OCI-LY7 (cell line): ENCODE measurements around the gene CSPG4. TPM values are rescaled to one million over a fixed set of nuclear protein-coding genes. Genes with fewer than 3 reads are reported as not detected.

Source experiments
- BruUV-seq: library from RNA; stranded (reverse); fragments of 400-500 nt; replicated peaks from 2 replicates; lab custom pipeline; 2021; lab: Mats Ljungman, UMichigan
- CTCF ChIA-PET: fragments of 300-600 bp; sonication (Branson Sonifier 250); formaldehyde crosslinking; loops from one replicate; lab custom pipeline; 2022; ENCODE audit warnings: antibody characterized with exemption; ENCODE audit not compliant: unreplicated experiment; lab: Charles Lee
- POLR2A ChIA-PET: fragments of 300-600 bp; sonication (Branson Sonifier 250); formaldehyde crosslinking; loops from one replicate; lab custom pipeline; 2022; ENCODE audit warnings: antibody characterized with exemption; lab: Charles Lee
- DNase-seq: peaks from one replicate; pipeline ENCODE4 v3.0.0-alpha.2; 2015; ENCODE audit warnings: low spot score
- H2AFZ ChIP-seq: fragments of 200-600 bp; sonication (generic), shearing (Covaris generic); 2 replicates; pipeline ENCODE4 v1.6.1; 2014; ENCODE audit warnings: mild to moderate bottlenecking, antibody characterized with exemption, low read length, moderate library complexity
- H3K27ac ChIP-seq: fragments of 200-600 bp; sonication (generic); 2 replicates; pipeline ENCODE4 v1.5.1; 2014; ENCODE audit warnings: mixed run types, low read depth, mild to moderate bottlenecking, moderate library complexity, low read length, inconsistent platforms; ENCODE audit not compliant: poor library complexity, severe bottlenecking
- H3K36me3 ChIP-seq: fragments of 200-600 bp; sonication (generic); 2 replicates; pipeline ENCODE4 v1.6.1; 2014; ENCODE audit warnings: mild to moderate bottlenecking, antibody characterized with exemption, low read length, moderate library complexity, mixed read lengths; ENCODE audit not compliant: insufficient read depth
- H3K4me1 ChIP-seq: fragments of 200-600 bp; sonication (generic); 2 replicates; pipeline ENCODE4 v1.5.1; 2014; ENCODE audit warnings: mild to moderate bottlenecking, low read length; ENCODE audit not compliant: insufficient read depth, poor library complexity, severe bottlenecking
- H3K4me2 ChIP-seq: fragments of 200-600 bp; sonication (generic); 2 replicates; pipeline ENCODE4 v1.6.1; 2014; ENCODE audit warnings: mild to moderate bottlenecking, low read length
- H3K4me3 ChIP-seq: fragments of 200-600 bp; sonication (generic); 2 replicates; pipeline ENCODE4 v1.5.1; 2014; ENCODE audit warnings: mild to moderate bottlenecking, low read depth, low read length; ENCODE audit not compliant: poor library complexity, severe bottlenecking
- H3K79me2 ChIP-seq: fragments of 200-600 bp; sonication (generic); 2 replicates; pipeline ENCODE4 v1.6.1; 2016; ENCODE audit warnings: low read depth, mild to moderate bottlenecking, low read length, moderate library complexity, mixed read lengths; ENCODE audit not compliant: insufficient read depth
- H3K9me2 ChIP-seq: fragments of 200-600 bp; sonication (generic); 2 replicates; pipeline ENCODE4 v1.6.1; 2016; ENCODE audit warnings: mild to moderate bottlenecking, low read length, mixed read lengths; ENCODE audit not compliant: insufficient read depth
- H3K9me3 ChIP-seq: fragments of 200-600 bp; sonication (generic); 2 replicates; pipeline ENCODE4 v1.6.1; 2014; ENCODE audit warnings: mild to moderate bottlenecking, mixed run types, low read length, mixed read lengths
- H4K20me1 ChIP-seq: fragments of 200-600 bp; sonication (generic); 2 replicates; pipeline ENCODE4 v1.6.1; 2014; ENCODE audit warnings: mild to moderate bottlenecking, antibody characterized with exemption, low read length, moderate library complexity, mixed read lengths; ENCODE audit not compliant: insufficient read depth
- EZH2phosphoT487 ChIP-seq: fragments of 200-600 bp; sonication (generic); IDR thresholded peaks from 2 replicates; pipeline ENCODE4 v1.6.1; 2018; ENCODE audit warnings: low read depth, borderline replicate concordance, mild to moderate bottlenecking, mixed run types, antibody characterized with exemption, low read length, moderate library complexity, mixed read lengths
- intact Hi-C: fragments of 100-400 bp; cut with micrococcal nuclease; formaldehyde crosslinking; loops from one replicate; pipeline ENCODE4 v1.10.0; 2022; ENCODE audit not compliant: unreplicated experiment
- total RNA-seq, 2 experiments: library from RNA; depleted of rRNA in 1 of 2; stranded (reverse); fragments of >200 nt in 1 of 2; shearing (Covaris generic) in 1 of 2; gene quantifications; 2 replicates each; pipeline ENCODE4 v1.2.3, GENCODE V29; 2014 to 2022
- TF ChIP-seq, protein P1 (sequence below): fragments of 200-600 bp; sonication (generic); conservative IDR thresholded peaks from 2 replicates; pipeline ENCODE4 v1.5.1; 2014; ENCODE audit warnings: mild to moderate bottlenecking, antibody characterized with exemption, low read length, moderate library complexity, mixed read lengths

Gene CSPG4
- total RNA-seq, 2 experiments from 2014 or later = not detected

DNA sequence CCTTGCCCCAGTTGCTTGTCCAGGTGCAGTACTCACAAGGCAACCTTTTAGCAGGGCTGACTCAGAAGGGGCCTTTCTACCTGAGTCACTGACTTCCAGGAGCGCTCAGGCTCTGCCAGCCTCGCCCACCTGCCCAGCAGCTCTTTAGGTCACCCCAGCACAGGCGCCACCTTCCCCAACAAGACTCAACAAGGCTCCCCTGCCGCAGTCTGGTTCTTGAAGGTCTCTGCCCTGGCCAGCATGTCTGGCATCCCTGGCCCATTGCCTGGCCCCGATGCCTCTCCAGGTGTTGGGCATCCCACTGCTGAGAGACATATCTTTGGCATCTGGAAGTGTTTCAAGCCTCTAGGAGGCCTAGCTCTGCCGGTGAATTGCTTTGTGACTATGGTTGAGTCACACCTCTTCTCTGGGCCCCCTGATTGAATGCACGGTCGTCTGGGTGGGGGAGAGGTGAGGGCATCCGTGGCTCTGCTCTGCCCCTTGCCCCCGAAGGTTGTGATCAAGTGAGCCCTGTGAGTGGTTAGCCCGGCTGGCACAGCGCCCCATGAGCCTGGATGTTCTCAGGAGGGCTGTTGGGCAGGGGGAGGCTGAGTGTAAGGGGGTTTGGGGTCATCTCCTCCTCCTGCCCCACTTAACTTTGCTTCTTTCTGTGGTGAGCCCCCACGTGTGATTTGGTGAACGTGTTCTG lies 43.3 kb downstream of the CSPG4 start:
- Histone ChIP-seq H2AFZ (no peak overlapping the region), H4K20me1 (no peaks in the 10 kb centered on the region), H3K9me3 (no peaks in the 10 kb centered on the region), H3K4me3 (no peak overlapping the region), H3K4me1 (no peaks in the 10 kb centered on the region), H3K36me3 (no peaks in the 10 kb centered on the region), H3K9me2 (no peaks in the 10 kb centered on the region), H3K4me2 (no peak overlapping the region), H3K27ac (no peak overlapping the region), H3K79me2 (no peaks in the 10 kb centered on the region)
- no TSS peak for BruUV-seq
- intact Hi-C loops = no loop called here
- TF ChIP-seq, protein P1, sequence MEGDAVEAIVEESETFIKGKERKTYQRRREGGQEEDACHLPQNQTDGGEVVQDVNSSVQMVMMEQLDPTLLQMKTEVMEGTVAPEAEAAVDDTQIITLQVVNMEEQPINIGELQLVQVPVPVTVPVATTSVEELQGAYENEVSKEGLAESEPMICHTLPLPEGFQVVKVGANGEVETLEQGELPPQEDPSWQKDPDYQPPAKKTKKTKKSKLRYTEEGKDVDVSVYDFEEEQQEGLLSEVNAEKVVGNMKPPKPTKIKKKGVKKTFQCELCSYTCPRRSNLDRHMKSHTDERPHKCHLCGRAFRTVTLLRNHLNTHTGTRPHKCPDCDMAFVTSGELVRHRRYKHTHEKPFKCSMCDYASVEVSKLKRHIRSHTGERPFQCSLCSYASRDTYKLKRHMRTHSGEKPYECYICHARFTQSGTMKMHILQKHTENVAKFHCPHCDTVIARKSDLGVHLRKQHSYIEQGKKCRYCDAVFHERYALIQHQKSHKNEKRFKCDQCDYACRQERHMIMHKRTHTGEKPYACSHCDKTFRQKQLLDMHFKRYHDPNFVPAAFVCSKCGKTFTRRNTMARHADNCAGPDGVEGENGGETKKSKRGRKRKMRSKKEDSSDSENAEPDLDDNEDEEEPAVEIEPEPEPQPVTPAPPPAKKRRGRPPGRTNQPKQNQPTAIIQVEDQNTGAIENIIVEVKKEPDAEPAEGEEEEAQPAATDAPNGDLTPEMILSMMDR = no peak
- no peak for TF ChIP-seq EZH2phosphoT487
- CTCF ChIA-PET = no interaction called here
- POLR2A ChIA-PET = no interaction called here
- DNase-seq = no peak

DNA sequence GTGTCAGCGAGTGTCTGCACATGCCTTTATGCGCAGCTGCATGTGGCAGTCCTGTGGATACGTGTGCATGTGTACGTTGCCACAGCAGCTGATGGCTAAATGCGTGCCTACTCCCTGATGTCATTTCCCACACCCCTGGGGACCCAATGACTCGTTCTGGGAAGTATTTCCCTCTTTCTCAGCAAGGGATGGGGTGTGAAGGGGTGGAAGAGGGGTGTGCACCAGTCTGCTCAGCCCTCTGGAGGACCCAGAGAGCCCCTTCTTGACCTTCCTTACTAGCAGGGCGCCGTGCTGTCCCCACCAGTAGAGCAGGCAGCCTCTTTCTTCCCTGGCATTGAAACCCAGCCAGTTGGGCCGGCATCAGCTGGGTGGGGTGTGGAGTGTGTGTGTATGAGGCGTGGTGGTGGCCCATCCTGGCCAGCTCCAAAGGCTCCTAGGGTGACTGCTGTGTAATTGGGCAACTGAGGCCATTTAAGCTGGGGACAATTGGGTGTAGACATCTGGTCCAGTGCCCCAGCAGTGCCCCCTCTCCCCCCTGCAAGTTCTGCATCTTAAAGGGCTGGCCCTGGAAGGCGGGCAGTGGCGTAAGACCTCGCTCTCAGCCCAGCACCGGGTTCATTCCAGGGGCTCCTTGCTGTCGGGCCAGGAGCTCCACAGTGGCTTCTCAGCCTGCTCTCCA lies 45.7 kb downstream of the CSPG4 start:
- no peaks in the 10 kb centered on the region for H4K20me1 ChIP-seq
- no peaks in the 10 kb centered on the region for H3K36me3 ChIP-seq
- CTCF ChIA-PET = no interaction called here
- TF ChIP-seq, protein P1 = no peak
- no peak for TF ChIP-seq EZH2phosphoT487
- H3K4me3 ChIP-seq = no peak overlapping the region
- intact Hi-C loops = no loop called here
- H3K4me1 ChIP-seq = no peaks in the 10 kb centered on the region
- no peaks in the 10 kb centered on the region for H3K9me3 ChIP-seq
- H3K9me2 ChIP-seq = no peaks in the 10 kb centered on the region
- no peak overlapping the region for H3K4me2 ChIP-seq
- no peaks in the 10 kb centered on the region for H3K79me2 ChIP-seq
- H2AFZ ChIP-seq = no peak overlapping the region
- DNase-seq = no peak
- no peak overlapping the region for H3K27ac ChIP-seq
- POLR2A ChIA-PET = no interaction called here
- BruUV-seq = no TSS peak

DNA sequence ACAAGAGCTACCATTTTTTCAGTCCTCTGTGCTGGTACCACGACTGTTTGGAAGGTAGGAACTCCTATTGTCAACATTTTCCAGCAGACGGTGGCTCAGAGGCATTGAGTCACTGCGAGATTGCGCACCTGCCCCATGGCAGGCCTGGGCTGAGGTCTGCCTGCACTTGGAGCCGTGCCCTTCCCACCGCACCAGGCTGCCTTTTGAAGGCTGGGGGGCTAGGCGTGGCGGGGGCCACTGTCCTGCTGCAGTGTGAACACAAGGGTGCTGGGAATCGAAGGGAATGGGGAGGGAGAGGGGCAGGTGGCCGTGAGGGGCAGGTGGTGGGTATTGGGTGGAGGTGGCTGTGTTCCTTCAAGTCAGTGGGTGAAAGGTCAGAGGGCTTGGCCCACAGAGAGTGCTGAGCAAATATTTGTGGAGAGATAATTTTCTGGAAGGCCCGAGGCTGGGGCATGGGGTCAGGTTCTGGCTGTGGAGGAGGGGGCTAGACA lies 48.7 kb downstream of the CSPG4 start:
- no peak overlapping the region for H2AFZ ChIP-seq
- DNase-seq = no peak
- ChIA-PET CTCF (no interaction called here), POLR2A (no interaction called here)
- no peak overlapping the region for H3K4me3 ChIP-seq
- no peak overlapping the region for H3K27ac ChIP-seq
- no peaks in the 10 kb centered on the region for H3K9me3 ChIP-seq
- H3K9me2 ChIP-seq = no peaks in the 10 kb centered on the region
- no peak for TF ChIP-seq EZH2phosphoT487
- TF ChIP-seq, protein P1 = no peak
- no peak overlapping the region for H3K4me2 ChIP-seq
- no peaks in the 10 kb centered on the region for H3K79me2 ChIP-seq
- intact Hi-C loops = no loop called here
- no TSS peak for BruUV-seq
- H3K36me3 ChIP-seq = no peaks in the 10 kb centered on the region
- no peaks in the 10 kb centered on the region for H3K4me1 ChIP-seq
- no peaks in the 10 kb centered on the region for H4K20me1 ChIP-seq
